DND-41 (cell line): Measurements from ENCODE around the gene NEDD9.

Experiments
- ATAC-seq: fragments of 200-7000 bp; cut with Tn5 transposase; 3 replicates; pipeline ENCODE4 v1.9.1; 2021; ENCODE audit warnings: low read depth; ENCODE audit not compliant: insufficient read depth
- DNase-seq: peaks from one replicate; pipeline ENCODE4 v3.0.0-alpha.2; 2020
- H2AFZ ChIP-seq: 2 replicates; pipeline ENCODE4 v1.6.0; 2012; ENCODE audit warnings: low read depth, low read length
- H3K27ac ChIP-seq: 2 replicates; pipeline ENCODE4 v1.5.1; 2012; ENCODE audit warnings: low read length, inconsistent platforms
- H3K27me3 ChIP-seq: fragments of 200-600 bp; sonication (generic); 2 replicates; pipeline ENCODE4 v1.6.0; 2012; ENCODE audit warnings: low read length, mild to moderate bottlenecking, inconsistent platforms; ENCODE audit not compliant: insufficient read depth, poor library complexity
- H3K36me3 ChIP-seq: 2 replicates; pipeline ENCODE4 v1.5.1; 2012; ENCODE audit warnings: low read length, inconsistent platforms; ENCODE audit not compliant: insufficient read depth
- H3K4me1 ChIP-seq: 2 replicates; pipeline ENCODE4 v1.5.1; 2012; ENCODE audit warnings: mild to moderate bottlenecking, low read length; ENCODE audit not compliant: insufficient read depth
- H3K4me2 ChIP-seq: 2 replicates; pipeline ENCODE4 v1.6.0; 2012; ENCODE audit warnings: mild to moderate bottlenecking, moderate library complexity, low read length, inconsistent platforms; ENCODE audit not compliant: insufficient read depth
- H3K4me3 ChIP-seq, 2 experiments: fragments of 200-600 bp in 1 of 2; shearing (Covaris generic) in 1 of 2; 2 replicates each; pipeline ENCODE4 v1.5.1; 2012 to 2016; ENCODE audit warnings: inconsistent platforms in 2 of 2, low read length in 2 of 2, mild to moderate bottlenecking in 2 of 2, low read depth in 1 of 2, moderate library complexity in 1 of 2
- H3K79me2 ChIP-seq: 2 replicates; pipeline ENCODE4 v1.6.0; 2012; ENCODE audit warnings: low read length, inconsistent platforms; ENCODE audit not compliant: insufficient read depth
- H3K9ac ChIP-seq: 2 replicates; pipeline ENCODE4 v1.6.0; 2012; ENCODE audit warnings: low read depth, mild to moderate bottlenecking, inconsistent platforms, low read length, moderate library complexity
- H3K9me3 ChIP-seq: 2 replicates; pipeline ENCODE4 v1.5.1; 2012; ENCODE audit warnings: low read length, moderate library complexity, mild to moderate bottlenecking, inconsistent platforms; ENCODE audit not compliant: insufficient read depth, severe bottlenecking
- H4K20me1 ChIP-seq: 2 replicates; pipeline ENCODE4 v1.6.0; 2012; ENCODE audit warnings: low read length; ENCODE audit not compliant: insufficient read depth
- EZH2 ChIP-seq: IDR thresholded peaks from 3 replicates; pipeline ENCODE4 v1.6.1; 2012; ENCODE audit warnings: borderline replicate concordance, low read depth, mild to moderate bottlenecking, moderate library complexity, low read length, inconsistent platforms; ENCODE audit not compliant: severe bottlenecking
- TF ChIP-seq, protein P1 (sequence below): IDR thresholded peaks from 2 replicates; pipeline ENCODE4 v1.5.1; 2012; ENCODE audit warnings: borderline replicate concordance, low read length, moderate library complexity, mild to moderate bottlenecking; ENCODE audit not compliant: poor library complexity, severe bottlenecking; ENCODE audit errors: extremely low read depth

The NEDD9 gene

DNA sequence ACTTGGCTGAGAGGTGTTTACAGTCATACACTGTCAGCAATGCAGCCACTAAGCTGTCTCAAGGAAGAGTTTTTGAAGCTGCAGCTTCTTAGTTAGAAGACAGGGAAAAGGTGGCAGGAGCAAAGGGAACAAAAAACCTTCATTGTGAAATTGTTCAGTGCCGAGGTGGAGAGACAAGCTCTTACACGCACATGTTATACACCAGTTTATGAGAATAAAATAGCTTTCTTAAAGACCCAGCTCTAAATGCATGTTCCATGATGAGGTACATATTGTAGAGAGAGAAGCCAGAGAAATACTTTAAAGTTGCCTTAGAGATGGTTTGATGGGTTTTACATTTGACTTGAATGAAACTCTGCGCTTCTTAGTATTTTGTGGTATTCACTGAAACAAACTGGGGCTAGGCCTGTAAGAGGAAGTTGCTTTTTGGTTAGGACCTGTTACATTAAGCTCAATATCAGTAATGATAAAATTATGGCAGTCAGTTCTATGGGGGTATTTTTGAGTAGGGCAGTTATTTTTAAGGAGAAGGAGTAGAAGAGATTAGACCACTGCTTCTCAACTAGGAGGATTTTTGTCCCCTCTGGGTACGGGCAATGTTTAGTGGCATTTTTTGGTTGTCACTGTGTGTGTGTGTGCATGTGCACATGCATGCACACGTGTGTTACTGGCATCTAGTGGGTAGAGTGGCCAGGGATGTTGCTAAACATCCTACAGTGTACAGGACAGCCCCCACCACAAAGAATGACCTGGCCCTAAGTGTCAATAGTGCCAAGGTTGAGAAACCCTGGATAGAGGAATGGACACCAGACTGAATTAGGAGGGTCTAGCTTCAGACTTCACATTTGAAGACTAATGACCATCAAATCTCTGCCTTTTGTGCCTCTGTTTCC, 9.8 kb downstream of the NEDD9 start:
- DNase-seq: no peak
- H3K27me3 ChIP-seq: no peaks in the 10 kb centered on the region
- no peak overlapping the region for H3K27ac ChIP-seq
- no peak overlapping the region for H3K4me2 ChIP-seq
- no peak overlapping the region for H3K9ac ChIP-seq
- peaks cover 20% of the 10 kb centered on the region for H3K4me1 ChIP-seq
- no peak overlapping the region for H2AFZ ChIP-seq
- no peaks in the 10 kb centered on the region for H3K36me3 ChIP-seq
- no peaks in the 10 kb centered on the region for H4K20me1 ChIP-seq
- 0 out of 3 replicates have a peak, but pooled peaks have one; percentile 22 for ATAC-seq
- no peak overlapping the region for H3K4me3 ChIP-seq
- H3K79me2 ChIP-seq: no peaks in the 10 kb centered on the region
- TF ChIP-seq, protein P1, sequence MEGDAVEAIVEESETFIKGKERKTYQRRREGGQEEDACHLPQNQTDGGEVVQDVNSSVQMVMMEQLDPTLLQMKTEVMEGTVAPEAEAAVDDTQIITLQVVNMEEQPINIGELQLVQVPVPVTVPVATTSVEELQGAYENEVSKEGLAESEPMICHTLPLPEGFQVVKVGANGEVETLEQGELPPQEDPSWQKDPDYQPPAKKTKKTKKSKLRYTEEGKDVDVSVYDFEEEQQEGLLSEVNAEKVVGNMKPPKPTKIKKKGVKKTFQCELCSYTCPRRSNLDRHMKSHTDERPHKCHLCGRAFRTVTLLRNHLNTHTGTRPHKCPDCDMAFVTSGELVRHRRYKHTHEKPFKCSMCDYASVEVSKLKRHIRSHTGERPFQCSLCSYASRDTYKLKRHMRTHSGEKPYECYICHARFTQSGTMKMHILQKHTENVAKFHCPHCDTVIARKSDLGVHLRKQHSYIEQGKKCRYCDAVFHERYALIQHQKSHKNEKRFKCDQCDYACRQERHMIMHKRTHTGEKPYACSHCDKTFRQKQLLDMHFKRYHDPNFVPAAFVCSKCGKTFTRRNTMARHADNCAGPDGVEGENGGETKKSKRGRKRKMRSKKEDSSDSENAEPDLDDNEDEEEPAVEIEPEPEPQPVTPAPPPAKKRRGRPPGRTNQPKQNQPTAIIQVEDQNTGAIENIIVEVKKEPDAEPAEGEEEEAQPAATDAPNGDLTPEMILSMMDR: no peak
- no peak for TF ChIP-seq EZH2
- H3K9me3 ChIP-seq: no peaks in the 10 kb centered on the region

DNA sequence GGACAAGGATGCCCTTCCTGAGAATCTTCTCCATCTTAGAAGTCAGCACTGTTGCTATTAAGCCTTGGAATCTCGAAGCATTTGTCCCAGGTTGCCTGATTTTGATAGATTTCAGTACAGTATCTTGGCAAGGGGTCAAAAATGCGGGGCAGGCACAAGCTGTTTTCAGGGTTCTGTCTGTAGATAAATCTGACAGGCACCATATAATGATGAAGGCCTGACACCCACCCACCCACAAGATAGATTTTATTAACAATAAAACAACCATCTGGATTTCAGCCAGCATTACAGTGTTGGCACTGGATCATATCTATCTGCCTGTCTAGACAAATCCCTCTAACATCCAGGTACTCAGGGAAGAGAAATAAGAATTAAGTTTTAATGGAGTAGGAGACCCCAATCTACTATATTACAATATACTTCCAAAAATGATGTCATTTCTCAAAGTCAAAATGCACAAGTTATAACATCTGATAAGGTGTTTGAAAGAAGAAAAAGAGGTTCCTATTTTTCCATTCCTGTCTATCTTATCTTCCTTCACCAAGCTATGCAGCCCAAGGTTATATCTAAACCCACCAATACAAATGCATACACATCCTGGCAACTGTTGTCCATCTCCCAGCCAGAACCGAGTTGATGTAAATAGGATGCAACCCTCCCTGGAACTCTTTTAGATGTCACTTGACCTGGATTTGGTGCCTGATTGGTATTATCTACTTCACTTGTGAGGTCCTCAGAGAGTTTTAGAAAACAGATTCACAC, 10.7 kb downstream of the NEDD9 start:
- H3K27ac ChIP-seq: no peak overlapping the region
- no peak overlapping the region for H3K4me3 ChIP-seq
- H3K79me2 ChIP-seq: no peaks in the 10 kb centered on the region
- no peaks in the 10 kb centered on the region for H3K36me3 ChIP-seq
- no peak for ATAC-seq
- no peaks in the 10 kb centered on the region for H3K9me3 ChIP-seq
- no peak overlapping the region for H2AFZ ChIP-seq
- no peak overlapping the region for H3K4me2 ChIP-seq
- H3K9ac ChIP-seq: no peak overlapping the region
- no peaks in the 10 kb centered on the region for H3K27me3 ChIP-seq
- no peaks in the 10 kb centered on the region for H4K20me1 ChIP-seq
- TF ChIP-seq EZH2: no peak
- TF ChIP-seq, protein P1: no peak
- H3K4me1 ChIP-seq: peaks cover 25% of the 10 kb centered on the region
- DNase-seq: no peak

GRCh38 chr6:11219400-11219834, 13.1 kb downstream of the NEDD9 start:
- H3K79me2 ChIP-seq: no peaks in the 10 kb centered on the region
- no peak overlapping the region for H3K4me2 ChIP-seq
- no peak overlapping the region for H3K4me3 ChIP-seq
- no peak for DNase-seq
- no peaks in the 10 kb centered on the region for H3K27me3 ChIP-seq
- H4K20me1 ChIP-seq: no peaks in the 10 kb centered on the region
- H2AFZ ChIP-seq: no peak overlapping the region
- ATAC-seq: no peak
- no peak overlapping the region for H3K9ac ChIP-seq
- no peak for TF ChIP-seq EZH2
- TF ChIP-seq, protein P1: no peak
- H3K27ac ChIP-seq: no peak overlapping the region
- no peaks in the 10 kb centered on the region for H3K36me3 ChIP-seq
- H3K4me1 ChIP-seq: peaks cover 16% of the 10 kb centered on the region
- no peaks in the 10 kb centered on the region for H3K9me3 ChIP-seq
